Measurements from ENCODE around the gene CYLD.

CYLD gene

DNA sequence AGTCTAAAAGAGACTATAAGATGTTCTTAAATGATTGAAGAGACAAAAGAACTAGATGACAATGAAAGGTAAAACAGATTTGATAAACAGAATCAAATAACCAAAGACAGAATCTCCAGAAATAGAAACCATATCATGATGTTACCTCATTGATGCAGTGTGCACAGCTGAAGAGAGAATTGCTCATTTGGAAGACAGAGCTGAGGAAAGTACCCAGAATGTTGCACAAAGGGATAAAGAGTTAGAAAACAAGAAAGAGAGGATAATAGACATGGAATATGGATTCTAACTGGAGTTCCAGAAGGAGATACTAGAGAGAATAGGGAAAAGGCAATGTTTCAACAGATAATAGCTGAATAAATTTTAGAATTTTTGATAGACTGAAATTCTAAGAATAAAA, 47.9 kb downstream of the CYLD start:
- DNase-seq, result no peak

DNA sequence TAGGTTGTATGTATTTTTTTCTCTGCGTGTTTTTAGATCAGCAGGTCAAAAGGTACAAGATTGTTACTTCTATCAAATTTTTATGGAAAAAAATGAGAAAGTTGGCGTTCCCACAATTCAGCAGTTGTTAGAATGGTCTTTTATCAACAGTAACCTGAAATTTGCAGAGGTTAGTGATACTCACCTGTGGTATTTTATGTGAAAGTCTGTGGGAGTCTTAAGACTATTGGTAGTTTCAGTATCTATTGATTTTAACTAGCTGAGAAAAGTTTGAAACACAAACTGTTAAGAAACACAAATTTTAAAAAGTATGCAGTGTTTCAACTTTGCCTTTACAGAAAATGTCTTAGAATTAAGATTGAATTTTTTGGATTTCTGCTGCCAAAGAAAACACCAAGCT, 49.6 kb downstream of the CYLD start:
- no peak for DNase-seq

DNA sequence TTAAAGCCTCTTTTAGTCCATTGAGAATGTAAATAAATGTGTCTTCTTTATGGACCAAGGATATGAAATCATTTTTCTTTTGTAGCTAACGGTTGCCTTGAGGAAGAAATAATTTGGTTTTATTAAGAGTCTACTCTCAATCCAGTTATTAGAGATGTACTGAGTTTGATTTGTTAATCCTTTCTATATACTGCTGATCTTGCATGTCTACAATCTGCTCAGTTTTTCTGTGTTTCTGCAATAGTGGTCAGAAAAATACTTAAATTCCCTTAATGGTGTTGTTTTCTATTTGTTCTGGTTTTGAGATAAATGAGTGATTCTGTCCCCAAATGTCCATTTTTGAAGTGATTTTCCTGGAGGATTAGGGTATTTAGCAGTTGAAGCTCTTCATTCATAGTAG, 54.9 kb downstream of the CYLD start:
- no peak for DNase-seq

DNA sequence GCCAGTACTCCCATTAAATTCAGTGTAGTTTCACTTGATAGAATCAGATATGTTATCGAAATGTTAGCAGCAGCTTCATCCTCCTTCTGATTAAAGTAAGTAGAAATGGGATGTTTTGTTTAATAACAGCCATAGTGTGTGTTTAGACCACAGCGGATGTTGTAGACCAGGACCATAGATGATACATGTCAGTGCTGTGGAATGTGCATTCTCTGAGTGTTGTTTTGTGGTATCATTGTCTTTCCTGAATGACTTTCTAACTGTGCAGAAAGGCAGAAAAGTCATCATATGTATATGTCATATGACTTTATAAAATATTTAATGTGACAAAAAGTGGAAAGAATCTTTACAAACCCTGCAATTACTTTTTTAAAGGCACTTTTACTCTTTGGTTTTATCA, 55.6 kb downstream of the CYLD start:
- DNase-seq, result peak; percentile 49

DNA sequence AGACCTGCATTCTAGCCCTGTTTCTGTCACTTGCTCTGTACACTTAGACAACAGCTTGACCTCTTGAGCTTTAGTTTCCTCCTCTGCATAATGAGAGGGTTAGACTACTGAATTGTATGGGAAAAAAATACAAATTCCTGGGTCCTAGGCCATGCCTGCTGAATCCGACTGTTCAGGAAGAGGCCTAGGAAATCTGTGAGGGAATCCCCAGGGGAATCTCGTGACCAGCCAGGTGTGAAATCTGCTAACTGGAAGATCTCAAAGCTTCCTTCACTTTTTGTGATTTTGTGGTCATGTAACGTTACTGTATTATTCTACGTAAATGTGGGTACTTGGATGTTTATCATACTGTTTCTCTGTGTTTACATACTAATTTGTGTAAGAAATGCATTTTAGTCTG, 58.2 kb downstream of the CYLD start:
- DNase-seq, result no peak

DNA sequence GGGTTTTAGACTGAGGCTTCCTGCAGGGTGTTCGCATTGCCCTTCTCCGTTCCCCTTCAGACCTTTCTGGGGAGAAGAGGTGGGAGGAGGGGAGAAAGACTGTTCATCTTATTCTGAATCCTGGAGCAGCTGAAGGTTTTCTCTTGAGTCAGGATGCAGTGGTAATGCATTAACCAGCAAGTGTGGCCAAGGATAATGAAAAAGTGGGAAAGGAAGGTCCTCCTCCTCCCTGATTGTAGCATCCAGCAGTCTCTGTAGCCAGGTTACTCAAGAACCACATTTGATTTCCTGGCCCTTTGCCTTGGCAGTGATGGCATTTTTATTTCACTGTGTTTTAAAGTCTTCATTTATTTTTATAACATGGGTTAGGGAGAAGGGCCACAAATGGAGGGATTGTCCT, 59.1 kb downstream of the CYLD start:
- DNase-seq, result no peak

DNA sequence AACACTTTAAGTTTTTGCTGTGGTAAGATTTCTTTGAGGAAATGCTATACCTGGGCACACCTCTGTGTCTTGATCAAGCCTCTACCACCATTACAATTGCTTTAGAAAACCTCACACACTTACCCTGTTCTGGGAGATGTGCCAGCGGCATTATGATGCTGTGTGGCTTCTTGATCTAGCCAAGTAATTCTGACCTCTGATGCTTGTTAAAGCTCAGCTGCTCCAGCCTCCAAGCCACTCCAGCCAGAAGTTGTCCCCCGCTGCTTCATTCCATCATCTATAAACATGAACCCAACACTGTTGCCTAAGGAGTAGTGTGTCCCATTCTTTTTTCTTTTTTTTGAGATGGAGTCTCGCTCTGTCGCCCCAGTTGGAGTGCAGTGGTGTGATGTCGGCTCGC, 60.1 kb downstream of the CYLD start:
- DNase-seq, result no peak

DNA sequence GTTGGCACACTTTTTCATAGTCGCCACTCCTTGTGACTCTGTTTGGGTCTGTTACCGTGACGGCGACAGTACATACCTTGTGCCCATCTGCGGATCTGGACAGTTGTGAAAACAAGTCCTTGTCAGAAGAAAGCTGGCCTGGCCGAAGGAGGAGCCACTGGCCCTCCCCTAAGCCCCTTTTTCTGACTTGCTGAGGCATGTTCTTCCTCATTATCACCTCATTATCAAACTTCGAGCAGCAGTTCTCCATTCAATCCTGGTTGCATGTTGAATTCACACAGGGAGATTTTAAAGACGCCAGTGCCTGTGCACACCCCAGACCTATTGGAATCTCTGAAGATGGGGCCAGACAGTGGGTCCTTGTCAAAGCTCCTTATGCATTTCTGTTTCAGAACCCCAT, 61.1 kb downstream of the CYLD start:
- DNase-seq, result no peak

DNA sequence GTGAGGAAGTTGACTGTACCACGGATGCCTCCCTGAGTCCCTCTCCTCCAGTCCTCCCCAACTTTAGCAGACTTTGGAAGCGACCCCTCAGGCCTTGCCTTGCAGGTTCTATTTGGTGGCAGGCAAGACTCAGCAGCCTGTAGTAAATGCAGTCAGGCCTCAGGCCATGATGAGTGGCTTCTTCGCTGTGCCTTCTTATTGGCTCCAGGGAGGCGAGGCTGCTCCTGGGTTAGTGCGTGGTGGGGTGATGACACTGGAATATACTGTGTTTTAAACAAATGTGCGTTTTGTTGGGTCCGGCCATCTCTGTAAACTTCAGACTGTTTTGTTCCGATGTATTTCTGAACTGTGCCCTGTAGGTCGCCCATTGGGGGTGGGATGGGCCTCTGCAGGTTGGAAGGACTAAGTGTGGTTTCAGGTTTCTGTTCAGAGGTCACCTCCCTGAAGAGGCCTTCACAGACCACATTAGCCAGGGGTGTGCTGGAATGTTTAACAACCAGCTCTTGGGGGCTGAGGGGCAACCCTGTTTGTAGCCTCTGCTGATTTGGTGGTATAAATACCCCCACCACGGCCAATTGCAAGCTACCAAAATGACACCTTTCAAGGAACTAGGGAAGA, 62.5 kb downstream of the CYLD start:
- no peak for DNase-seq

DNA sequence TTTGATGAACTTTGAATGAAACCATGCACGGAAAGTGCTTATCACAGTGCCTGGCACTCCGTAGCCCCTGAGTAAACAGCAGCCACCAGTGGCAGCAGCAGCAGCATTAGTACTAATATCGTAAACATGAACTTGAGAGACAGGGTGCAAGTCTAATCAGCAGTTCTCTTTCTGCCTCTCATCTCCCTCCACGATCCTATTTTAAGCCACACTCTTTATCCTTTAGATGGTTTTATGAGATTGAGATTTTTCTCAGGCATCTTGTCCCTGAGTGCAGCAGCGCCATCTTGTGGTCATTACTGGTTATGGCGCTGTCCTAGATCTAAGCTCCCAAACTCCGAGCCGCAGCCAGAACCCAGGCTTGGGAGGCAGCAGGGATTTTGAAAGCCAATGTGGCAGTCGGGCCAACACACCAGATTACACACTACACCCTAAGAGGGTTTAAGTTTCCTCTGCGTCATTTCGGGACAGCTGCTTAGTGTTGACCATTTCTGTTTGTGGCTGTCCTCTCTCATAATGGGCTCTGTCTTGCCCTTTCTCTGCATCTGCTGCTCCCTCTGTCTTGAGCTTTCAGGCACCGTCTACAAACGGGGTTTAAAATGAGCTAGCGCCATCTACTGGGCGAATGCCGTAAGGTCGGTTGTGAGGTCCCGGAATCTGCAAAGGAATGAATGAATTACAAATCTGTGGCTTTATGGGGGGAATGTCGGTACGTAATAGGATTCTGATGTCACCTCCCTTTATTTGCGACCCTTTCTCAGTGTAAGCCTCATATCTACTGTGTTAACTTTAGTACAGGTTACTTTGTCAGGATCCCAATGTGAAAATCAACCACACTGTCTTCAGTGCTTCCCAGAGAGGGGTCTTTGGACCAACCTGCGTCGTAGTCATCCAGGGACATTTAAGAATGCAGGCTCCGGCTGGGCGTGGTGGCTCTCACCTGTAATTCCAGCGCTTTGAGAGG, 64.5 kb downstream of the CYLD start:
- peak; percentile 89 for DNase-seq

DNA sequence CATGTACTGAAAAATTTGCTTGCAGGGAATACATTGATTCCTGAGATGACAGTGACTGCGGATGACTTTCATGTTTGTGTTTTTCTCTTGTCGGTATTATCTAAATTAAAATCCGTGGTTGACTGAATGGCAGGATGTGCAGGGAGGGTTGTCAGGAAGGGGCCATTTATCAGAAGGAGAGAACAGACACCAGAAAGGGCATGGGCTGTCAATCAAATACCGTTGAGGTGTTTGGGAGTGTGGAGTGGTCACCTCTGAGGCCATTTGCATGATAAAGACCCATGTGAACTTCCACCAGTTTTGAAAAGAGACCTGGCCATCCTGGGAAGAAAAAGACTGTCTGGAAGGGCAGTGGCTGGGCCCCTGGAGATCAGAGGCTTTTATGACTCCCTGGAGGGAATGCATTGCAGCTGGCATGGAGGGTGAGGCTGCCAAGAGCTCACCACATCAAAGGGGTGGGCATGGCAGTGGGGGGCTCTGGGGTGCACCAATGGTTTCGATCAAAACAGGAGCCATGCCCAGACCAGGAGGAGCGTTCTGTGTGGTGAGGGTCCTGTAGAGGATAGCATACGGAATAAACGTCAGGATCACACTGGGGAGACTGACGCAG, 67.1 kb downstream of the CYLD start:
- DNase-seq, result no peak

DNA sequence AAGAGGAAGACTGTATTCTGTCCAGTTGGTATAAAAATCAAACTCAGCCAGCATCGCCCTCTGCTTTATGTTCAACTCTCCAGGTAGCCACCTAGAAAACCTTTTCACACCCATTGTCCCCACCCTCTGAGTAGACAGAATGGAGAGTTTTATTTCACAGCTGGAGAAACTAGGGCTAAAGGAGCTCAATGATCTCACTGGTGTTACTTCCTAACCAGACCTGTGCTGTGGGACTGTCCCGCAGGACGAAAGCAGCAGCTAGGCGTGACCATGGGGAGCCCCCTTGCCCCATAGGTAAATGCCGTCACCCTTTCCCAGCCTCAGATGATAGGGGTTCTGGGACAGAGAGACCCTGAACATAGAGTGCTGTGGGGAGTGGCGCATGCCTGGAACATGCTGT, 67.7 kb downstream of the CYLD start:
- no peak for DNase-seq

DNA sequence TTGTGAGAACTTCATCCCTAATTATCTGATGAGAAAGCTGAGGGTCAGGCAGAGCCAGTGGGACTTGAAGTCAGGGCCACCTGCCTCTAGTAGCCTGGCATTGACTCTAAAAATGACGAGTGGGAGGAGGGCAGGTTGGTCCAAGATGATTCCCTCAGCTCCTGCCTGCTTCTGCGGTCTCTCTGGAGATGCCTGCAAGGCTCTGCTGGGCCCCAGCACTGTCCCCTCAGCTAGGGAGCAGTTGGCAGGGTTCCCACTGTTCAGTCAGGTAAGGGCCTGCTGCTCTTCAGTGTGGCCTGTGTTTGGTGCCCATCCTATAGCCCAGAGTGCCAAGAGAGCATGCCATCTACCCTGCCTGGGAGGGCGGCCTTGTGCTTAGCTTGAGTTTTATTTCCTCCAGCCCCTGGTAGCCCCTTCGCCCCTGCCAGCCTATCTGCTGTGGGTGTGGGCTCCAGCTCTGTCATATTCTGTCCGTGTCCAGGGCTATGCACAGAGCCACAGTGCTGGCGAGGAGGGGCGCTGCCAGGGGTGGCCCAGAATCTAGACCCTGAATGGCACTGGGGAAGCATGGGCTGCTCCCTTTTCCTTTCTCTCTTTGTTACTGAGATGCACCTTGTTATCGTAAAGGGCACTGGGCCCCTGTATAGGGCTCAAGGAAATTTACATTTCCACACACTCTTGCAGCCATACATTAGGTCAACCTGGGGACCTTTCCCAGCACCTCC, 68.5 kb downstream of the CYLD start:
- no peak for DNase-seq

DNA sequence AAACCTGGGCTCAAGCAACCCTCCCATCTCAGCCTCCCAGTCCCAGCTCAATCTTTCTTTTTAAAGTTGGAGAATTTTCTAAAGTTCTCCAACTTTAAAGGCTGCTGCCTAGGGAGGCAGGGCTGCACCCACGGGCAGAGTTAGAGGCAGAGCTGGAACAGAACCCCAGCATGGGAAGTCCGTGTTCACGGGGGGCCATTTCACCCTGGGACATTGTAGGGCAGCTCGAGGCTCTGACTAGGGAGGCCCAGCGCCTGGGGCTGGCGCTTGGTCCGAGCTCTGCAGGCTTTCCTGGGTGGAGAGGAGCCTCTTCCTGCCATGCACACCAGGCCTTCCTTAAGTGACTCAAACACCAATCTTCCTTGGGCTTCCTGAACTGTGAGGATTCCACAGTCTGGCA, 70.2 kb downstream of the CYLD start:
- no peak for DNase-seq

DNA sequence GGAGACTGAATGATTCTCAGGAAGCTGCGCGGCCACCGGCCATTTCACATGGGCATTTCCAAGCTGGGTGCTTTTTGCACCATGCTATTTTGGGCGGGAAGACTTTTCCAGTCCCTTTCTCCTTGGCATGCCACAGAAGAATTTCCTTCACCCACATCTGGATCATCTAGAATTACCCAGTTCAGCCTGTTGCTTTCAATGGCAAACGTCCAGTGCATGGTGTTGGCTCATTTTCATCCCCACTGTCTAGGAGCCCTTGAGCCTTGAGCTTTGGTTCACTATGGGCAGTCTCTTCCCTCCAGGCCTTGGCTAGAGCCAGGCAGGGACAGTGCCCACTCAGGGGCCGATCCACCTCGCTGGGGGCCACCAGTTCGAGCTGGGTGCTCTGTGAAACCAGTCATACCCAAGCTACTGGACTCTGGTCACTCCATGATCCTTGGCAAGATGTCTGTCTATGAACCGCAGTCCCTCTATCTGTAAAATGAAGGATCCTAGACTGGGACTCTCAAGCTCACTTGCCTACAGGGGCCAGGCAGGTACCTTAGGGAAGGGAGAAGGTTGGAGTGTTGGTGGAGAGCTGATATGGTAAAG, 71.1 kb downstream of the CYLD start:
- DNase-seq, result peak; percentile 5

DNA sequence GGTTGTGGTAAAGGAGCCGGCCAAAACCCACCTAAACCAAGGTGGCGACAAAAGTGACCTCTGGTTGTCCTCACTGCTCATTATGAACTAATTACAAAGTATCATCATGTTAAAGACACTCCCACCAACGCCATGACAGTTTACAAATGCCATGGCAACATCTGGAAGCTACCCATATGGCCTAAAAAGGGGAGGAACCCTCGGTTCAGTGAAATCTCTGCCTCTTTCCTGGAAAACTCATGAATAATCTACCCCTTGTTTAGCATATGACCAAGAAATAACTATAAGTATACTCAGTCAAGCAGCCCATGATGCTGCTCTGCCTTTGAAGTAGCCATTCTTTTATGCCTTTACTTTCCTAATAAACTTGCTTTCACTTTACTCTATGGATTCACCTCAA, 72.2 kb downstream of the CYLD start:
- no peak for DNase-seq

DNA sequence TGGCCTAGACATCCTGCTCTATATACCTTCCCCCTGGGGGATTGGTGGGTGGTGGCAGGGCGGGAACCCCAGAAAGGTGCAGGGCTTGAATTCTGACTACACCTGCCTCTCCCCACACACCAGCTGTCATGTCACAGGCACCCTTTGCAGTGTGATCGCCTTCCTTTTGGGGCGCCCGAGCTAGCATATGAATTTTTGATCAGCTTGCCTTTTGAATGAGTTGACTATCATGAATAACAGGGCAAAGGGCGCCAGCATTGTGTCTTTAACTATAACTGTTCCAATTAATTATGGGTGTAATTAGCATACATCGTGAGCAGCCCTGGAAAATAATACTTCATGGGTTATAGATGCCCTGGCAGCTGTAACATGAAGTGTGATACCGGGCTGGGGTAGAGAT, 72.7 kb downstream of the CYLD start:
- no peak for DNase-seq

DNA sequence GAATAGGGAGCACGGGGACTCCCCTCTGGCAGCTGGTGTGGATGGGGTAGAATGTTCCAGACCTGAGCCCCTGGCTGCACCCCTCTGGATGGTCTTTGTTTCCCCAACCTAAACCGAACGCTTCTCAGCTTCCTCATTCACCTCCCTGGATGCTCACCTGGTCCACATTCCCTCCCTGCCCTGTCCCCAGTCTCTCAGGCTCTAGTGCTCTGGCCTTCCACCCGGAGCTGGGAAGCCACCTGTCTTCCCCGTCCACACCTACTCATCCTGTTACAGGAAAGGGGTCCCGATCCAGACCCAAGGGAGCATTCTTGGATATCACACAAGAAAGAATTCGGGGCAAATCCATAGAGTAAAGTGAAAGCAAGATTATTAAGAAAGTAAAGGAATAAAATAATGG, 73.5 kb downstream of the CYLD start:
- DNase-seq, result no peak

DNA sequence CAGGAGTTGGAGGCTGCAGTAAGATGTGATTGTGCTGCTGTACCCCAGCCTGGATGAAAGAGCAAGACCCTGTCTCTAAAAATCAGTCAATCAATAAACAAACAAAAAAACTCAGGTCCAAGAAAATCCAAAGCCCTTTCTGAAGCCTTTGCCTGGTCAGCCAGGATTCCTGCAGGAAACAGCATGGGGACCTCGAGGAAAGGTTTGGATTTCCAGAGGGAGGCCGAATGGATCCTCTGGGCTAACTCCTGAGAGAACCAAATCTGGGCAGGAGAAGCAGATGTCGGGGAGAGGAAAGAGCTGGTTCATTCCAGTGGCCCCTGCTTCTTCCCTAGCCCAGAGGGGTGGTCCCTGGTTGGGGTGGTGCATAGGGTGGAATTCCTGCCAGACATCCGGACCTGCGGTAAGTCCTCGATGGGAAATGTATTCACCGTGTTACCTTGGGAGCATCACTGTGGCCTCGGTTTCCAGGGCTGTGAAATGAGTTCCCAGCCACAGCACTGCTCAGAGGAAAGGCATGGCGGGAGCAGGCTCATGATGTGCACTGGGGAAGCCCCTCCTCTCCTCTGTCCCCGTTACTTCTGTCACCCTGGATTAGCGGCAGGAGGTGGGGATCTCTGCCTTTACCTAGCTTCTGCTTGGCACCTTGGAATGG, 75.1 kb downstream of the CYLD start:
- DNase-seq, result no peak

DNA sequence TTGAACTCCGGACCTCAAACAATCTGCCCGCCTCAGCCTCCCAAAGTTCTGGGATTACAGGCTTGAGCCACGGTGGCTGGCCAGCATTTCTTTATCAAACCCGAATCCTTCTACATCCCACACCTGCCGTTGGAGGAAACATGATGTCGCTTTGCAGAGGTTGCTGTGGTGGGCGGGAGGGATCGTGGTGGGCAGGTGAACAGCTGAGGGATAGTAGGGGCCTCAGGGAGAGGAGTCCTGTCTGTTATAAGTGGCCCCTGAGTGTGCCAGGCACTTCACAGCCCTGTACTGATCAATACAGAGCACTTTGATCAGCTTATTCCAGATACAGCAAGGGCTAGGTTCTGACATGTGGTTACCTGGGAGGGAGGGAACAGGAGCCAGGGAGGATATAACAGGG, 76.5 kb downstream of the CYLD start:
- DNase-seq, result no peak

DNA sequence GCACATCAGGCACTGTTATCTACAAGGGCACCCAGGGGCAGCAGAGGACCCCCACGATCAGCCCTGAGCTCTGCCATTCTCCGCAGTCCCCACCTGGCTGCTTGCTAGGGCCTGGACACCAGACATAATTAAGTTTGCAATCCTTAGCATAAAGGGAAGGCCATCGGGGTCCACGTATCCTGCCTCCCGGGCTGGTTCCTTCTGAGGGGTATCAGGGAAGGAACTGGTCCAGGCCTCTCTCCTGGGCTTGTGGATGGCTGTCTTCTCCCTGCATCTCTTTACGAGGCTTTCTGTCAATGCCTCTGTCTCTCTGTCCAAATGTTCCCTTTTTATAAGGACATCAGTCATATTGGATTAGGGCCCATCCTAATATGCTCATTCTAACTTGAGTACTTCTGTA, 77.8 kb downstream of the CYLD start:
- no peak for DNase-seq

DNA sequence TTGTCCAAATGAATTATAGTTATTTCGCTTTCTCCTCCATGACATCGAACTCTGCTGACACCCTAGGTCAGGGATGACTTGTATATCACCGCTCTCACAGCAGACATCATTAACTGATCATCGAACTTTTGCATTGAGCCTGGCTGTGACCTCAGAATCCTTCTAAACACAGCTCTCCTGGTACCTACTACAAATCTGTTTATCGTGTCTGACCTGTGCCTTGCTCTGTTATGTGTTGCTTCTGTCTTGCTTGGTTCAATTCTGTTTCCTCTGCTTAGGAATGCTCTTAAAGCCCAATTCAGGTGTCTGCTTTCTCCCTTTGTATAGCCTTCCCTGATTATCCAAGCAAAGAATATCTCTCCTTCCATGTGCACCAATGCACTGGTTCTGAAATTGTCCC, 78.3 kb downstream of the CYLD start:
- no peak for DNase-seq

All from fibroblast of skin of scalp (primary cell).